H1 (cell line): Measurements from ENCODE around the gene BNIP5.

ENCODE experiments used
- RBBP5 ChIP-seq: IDR thresholded peaks from 2 replicates; pipeline ENCODE4 v1.7.1; 2012; ENCODE audit warnings: low read depth, mild to moderate bottlenecking, inconsistent platforms, low read length, moderate library complexity, borderline replicate concordance
- TF ChIP-seq, protein P1 (sequence below), 3 experiments: IDR thresholded peaks; 1 replicate in 2 of 3; 2 replicates in 1 of 3; pipeline versions ENCODE4 v1.5.1 to v1.6.1; 2011; ENCODE audit warnings: low read length in 3 of 3, mild to moderate bottlenecking in 3 of 3, inconsistent platforms in 2 of 3, low read depth in 1 of 3, moderate library complexity in 1 of 3; ENCODE audit not compliant: insufficient read depth in 1 of 3; ENCODE audit errors: control extremely low read depth in 1 of 3

DNA sequence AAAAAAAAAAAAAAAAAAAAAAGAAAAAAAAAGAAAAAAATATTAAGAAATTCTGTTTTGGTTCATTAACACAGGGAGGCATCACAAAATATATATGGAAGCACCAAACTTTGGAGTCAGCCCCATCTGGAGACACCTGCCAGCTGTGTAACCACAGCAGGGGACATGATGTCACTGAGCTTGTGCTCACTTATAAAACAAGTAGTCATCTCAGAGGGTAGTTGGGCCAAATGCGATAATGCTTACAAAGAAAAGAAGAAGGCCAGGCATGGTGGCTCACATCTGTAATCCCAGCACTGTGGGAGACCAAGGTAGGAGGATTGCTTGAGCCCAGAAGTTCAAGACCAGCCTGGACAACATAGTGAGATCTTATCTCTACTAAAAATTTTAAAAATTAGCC, 1.1 kb upstream of the BNIP5 start:
- TF ChIP-seq, protein P1, sequence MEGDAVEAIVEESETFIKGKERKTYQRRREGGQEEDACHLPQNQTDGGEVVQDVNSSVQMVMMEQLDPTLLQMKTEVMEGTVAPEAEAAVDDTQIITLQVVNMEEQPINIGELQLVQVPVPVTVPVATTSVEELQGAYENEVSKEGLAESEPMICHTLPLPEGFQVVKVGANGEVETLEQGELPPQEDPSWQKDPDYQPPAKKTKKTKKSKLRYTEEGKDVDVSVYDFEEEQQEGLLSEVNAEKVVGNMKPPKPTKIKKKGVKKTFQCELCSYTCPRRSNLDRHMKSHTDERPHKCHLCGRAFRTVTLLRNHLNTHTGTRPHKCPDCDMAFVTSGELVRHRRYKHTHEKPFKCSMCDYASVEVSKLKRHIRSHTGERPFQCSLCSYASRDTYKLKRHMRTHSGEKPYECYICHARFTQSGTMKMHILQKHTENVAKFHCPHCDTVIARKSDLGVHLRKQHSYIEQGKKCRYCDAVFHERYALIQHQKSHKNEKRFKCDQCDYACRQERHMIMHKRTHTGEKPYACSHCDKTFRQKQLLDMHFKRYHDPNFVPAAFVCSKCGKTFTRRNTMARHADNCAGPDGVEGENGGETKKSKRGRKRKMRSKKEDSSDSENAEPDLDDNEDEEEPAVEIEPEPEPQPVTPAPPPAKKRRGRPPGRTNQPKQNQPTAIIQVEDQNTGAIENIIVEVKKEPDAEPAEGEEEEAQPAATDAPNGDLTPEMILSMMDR (IDR thresholded peaks at IDR 0.05; ENCODE audit: control extremely low read depth in 1 of 3, insufficient read depth in 1 of 3, low read depth in 1 of 3, low read length in 3 of 3) = no peak
- no peak for TF ChIP-seq RBBP5
